ENCODE results near the gene NHLRC2.

- TF ChIP-seq CTCF (IDR thresholded peaks at IDR 0.05) (no peak), POLR2A (IDR thresholded peaks at IDR 0.05) (no peak)
Measured at GRCh38 chr10:113806503-113806902, 48.0 kb upstream of the NHLRC2 start.
